ENCODE data around the gene POLR2A.

The POLR2A gene

GRCh38 chr17:7484067-7484918 lies at the start of gene POLR2A:
Gene POLR2A (plus strand): TSS chr17:7484366.
- peak within 1 kb of the TSS; percentile 99 for H3K27ac ChIP-seq
- DNase-seq (ENCODE audit: low spot score), result peak; percentile 99
- ChIA-PET POLR2A (ENCODE audit: low non-redundant PET) (interaction anchor here (0.5 to 1.4 kb wide), 8 partner anchors 30 to 105 kb away, joined by 3 to 5 read pairs (median 3); no protein-coding TSS in a partner anchor), CTCF (interaction anchor here (0.7 to 2.4 kb wide), 3 partner anchors 47 to 129 kb away, joined by 3 to 20 read pairs (median 4); no protein-coding TSS in a partner anchor)
- TF ChIP-seq, protein P1, sequence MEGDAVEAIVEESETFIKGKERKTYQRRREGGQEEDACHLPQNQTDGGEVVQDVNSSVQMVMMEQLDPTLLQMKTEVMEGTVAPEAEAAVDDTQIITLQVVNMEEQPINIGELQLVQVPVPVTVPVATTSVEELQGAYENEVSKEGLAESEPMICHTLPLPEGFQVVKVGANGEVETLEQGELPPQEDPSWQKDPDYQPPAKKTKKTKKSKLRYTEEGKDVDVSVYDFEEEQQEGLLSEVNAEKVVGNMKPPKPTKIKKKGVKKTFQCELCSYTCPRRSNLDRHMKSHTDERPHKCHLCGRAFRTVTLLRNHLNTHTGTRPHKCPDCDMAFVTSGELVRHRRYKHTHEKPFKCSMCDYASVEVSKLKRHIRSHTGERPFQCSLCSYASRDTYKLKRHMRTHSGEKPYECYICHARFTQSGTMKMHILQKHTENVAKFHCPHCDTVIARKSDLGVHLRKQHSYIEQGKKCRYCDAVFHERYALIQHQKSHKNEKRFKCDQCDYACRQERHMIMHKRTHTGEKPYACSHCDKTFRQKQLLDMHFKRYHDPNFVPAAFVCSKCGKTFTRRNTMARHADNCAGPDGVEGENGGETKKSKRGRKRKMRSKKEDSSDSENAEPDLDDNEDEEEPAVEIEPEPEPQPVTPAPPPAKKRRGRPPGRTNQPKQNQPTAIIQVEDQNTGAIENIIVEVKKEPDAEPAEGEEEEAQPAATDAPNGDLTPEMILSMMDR (conservative IDR thresholded peaks at IDR 0.05; ENCODE audit: low read depth), result no peak

GRCh38 chr17:7435676-7436555 lies 48.2 kb upstream of the POLR2A start:
- POLR2A ChIA-PET (ENCODE audit: low non-redundant PET), result interaction anchor here (0.7 to 1.8 kb wide), 4 partner anchors 32 to 125 kb away, joined by 3 to 7 read pairs (median 3); partner anchors contain the start of genes PLSCR3, POLR2A and TMEM256

DNA sequence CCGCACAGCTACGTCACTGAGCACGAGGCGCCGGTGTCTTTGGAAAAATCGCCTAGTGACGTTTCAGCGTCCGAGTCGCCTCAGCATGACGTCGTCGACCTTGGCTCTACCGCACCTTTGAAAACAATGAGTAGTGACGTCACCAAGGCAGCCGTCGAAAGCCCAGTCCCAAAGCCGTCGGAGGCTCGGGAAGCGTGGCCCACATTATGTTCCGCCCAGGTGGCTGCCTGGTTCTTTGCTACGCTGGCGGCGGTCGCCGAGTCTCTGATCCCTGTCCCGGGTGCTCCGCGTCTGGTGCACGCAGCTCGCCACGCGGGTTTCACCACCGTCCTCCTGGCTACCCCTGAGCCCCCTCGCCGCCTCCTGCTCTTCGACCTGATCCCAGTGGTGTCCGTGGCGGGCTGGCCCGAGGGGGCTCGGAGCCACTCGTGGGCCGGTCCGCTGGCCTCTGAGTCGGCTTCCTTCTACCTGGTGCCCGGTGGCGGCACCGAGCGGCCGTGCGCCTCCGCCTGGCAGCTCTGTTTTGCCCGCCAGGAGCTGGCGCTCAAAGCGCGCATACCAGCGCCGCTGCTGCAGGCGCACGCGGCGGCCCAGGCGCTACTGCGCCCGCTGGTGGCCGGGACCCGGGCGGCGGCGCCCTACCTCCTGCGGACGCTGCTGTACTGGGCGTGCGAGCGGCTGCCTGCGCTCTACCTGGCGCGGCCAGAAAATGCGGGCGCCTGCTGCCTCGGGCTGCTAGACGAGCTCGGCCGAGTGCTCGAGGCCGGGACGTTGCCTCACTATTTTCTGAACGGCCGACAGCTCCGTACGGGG lies 47.4 kb upstream of the POLR2A start:
- peak; percentile 72 for DNase-seq (ENCODE audit: low spot score)

More at GRCh38 chr17:7435676-7436555, 48.2 kb upstream of the POLR2A start:
- H3K27ac ChIP-seq, result peak overlapping the region; percentile 92
- CTCF ChIA-PET, result interaction anchor here (0.6 to 4.3 kb wide), 17 partner anchors 26 to 175 kb away, joined by 3 to 28 read pairs (median 5); partner anchors contain the start of genes PLSCR3, SENP3, TMEM256 and TNFSF13
- peak; percentile 65 for DNase-seq (ENCODE audit: low spot score)
- TF ChIP-seq, protein P1 (conservative IDR thresholded peaks at IDR 0.05; ENCODE audit: low read depth), result peak; percentile 23; the same call in 1 of the 2 replicates

GRCh38 chr17:7437369-7437863 lies 46.8 kb upstream of the POLR2A start:
- peak overlapping the region; percentile 92 for H3K27ac ChIP-seq
- POLR2A ChIA-PET (ENCODE audit: low non-redundant PET), result interaction anchor here (0.6 to 1.1 kb wide), 3 partner anchors 29 to 48 kb away, joined by 3 to 4 read pairs (median 4); no protein-coding TSS in a partner anchor
- CTCF ChIA-PET, result interaction anchor here (0.6 to 4.3 kb wide), 23 partner anchors 15 to 199 kb away, joined by 3 to 28 read pairs (median 5); partner anchors contain the start of genes SENP3, SOX15, TMEM256 and TNFSF13
- DNase-seq (ENCODE audit: low spot score), result no peak
- TF ChIP-seq, protein P1 (conservative IDR thresholded peaks at IDR 0.05; ENCODE audit: low read depth), result no peak; the same call in 1 of the 2 replicates

More for the DNA sequence above, 47.4 kb upstream of the POLR2A start:
- H3K27ac ChIP-seq, result peak overlapping the region; percentile 92
- TF ChIP-seq, protein P1 (conservative IDR thresholded peaks at IDR 0.05; ENCODE audit: low read depth), result peak; percentile 97
- ChIA-PET POLR2A (ENCODE audit: low non-redundant PET) (interaction anchor here (0.7 to 1.8 kb wide), 4 partner anchors 33 to 48 kb away, joined by 3 to 7 read pairs (median 4); partner anchors contain the start of genes PLSCR3, POLR2A and TMEM256), CTCF (interaction anchor here (0.5 to 4.3 kb wide), 31 partner anchors 16 to 256 kb away, joined by 3 to 28 read pairs (median 4); partner anchors contain the start of genes PLSCR3, SENP3, SOX15 and TMEM256)

DNA sequence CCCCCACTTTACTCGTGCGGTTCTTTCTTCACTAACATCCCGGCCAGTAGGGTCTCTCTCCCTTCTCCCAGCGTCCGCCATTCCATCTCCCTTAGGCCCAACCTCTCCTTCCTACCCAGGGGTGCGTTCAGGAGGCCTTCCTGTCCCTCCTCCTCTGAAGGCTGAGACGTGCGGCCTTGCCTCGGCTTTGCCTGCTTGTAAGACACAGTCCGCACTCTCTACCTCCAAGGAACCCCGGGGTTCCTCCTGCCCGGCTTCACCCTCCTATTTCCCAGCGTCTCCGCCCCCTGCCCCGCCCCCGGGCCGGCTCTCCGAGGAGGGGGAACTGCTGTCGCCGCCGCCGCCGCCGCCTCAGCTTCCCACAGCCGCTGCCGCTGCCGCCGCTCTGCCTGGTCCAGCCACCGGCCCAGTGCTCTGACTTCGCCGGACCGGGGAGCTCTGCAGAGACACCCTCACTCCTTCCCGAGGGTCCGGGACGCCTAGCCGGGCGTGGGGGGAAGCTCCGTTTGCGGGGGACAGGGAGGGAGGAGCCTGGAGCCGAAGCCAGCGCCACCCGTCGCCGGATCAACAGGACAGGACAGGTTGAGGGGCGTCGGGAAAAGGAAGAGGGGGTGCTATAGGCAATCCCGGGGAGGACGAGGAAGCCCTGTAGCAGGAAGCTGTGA lies 46.1 kb upstream of the POLR2A start:
- ChIA-PET CTCF (interaction anchor here (0.6 to 4.3 kb wide), 4 partner anchors 41 to 125 kb away, joined by 3 to 28 read pairs (median 8); partner anchors contain the start of genes SENP3 and ZBTB4), POLR2A (ENCODE audit: low non-redundant PET) (interaction anchor here (0.6 to 1.1 kb wide), 3 partner anchors 29 to 115 kb away, joined by 3 to 4 read pairs (median 3); no protein-coding TSS in a partner anchor)
- TF ChIP-seq, protein P1 (conservative IDR thresholded peaks at IDR 0.05; ENCODE audit: low read depth), result no peak
- H3K27ac ChIP-seq, result peak overlapping the region; percentile 92
- DNase-seq (ENCODE audit: low spot score), result no peak

Data from RWPE1 (cell line).